C4-2B (cell line): ENCODE data around the gene SNX19.
"Not testable (repeated sequence)": the region's sequence is repeated elsewhere in the genome, so short reads cannot be mapped to it uniquely, and the experiment has no call there.

Experiments used
- H3K27ac ChIP-seq: fragments of 450-650 bp; 2 replicates; pipeline ENCODE4 v1.5.1; 2017
- ZFX ChIP-seq: fragments of 450-650 bp; IDR thresholded peaks from 2 replicates; pipeline ENCODE4 v1.6.1; 2017
- TF ChIP-seq, protein P1 (sequence below): fragments of 450-650 bp; conservative IDR thresholded peaks from 2 replicates; pipeline ENCODE4 v1.5.1; 2017; ENCODE audit warnings: mild to moderate bottlenecking

The SNX19 gene

DNA sequence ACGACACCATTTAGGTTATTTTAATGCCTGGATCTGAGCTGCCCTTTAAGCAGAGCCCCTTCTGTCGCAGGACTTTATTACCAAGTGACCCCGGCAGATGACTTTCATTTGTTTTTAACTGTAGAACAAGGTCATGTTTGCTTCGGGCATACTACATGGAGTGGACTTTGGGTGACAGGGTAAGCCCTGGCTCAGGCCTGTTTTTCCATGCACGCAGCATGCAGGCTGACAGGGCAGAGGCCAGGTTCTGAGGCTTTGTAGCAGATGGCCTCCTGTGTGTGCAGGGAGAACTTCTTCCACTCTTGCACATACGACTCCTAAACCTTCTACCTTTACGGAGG, 50.5 kb downstream of the SNX19 start:
- no peak overlapping the region for H3K27ac ChIP-seq
- TF ChIP-seq, protein P1, sequence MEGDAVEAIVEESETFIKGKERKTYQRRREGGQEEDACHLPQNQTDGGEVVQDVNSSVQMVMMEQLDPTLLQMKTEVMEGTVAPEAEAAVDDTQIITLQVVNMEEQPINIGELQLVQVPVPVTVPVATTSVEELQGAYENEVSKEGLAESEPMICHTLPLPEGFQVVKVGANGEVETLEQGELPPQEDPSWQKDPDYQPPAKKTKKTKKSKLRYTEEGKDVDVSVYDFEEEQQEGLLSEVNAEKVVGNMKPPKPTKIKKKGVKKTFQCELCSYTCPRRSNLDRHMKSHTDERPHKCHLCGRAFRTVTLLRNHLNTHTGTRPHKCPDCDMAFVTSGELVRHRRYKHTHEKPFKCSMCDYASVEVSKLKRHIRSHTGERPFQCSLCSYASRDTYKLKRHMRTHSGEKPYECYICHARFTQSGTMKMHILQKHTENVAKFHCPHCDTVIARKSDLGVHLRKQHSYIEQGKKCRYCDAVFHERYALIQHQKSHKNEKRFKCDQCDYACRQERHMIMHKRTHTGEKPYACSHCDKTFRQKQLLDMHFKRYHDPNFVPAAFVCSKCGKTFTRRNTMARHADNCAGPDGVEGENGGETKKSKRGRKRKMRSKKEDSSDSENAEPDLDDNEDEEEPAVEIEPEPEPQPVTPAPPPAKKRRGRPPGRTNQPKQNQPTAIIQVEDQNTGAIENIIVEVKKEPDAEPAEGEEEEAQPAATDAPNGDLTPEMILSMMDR, result no peak
- TF ChIP-seq ZFX, result no peak

- TF ChIP-seq, protein P1, result no peak
- TF ChIP-seq ZFX, result no peak
- H3K27ac ChIP-seq, result no peak overlapping the region
Measured at GRCh38 chr11:130865091-130865773, 51.0 kb downstream of the SNX19 start.

DNA sequence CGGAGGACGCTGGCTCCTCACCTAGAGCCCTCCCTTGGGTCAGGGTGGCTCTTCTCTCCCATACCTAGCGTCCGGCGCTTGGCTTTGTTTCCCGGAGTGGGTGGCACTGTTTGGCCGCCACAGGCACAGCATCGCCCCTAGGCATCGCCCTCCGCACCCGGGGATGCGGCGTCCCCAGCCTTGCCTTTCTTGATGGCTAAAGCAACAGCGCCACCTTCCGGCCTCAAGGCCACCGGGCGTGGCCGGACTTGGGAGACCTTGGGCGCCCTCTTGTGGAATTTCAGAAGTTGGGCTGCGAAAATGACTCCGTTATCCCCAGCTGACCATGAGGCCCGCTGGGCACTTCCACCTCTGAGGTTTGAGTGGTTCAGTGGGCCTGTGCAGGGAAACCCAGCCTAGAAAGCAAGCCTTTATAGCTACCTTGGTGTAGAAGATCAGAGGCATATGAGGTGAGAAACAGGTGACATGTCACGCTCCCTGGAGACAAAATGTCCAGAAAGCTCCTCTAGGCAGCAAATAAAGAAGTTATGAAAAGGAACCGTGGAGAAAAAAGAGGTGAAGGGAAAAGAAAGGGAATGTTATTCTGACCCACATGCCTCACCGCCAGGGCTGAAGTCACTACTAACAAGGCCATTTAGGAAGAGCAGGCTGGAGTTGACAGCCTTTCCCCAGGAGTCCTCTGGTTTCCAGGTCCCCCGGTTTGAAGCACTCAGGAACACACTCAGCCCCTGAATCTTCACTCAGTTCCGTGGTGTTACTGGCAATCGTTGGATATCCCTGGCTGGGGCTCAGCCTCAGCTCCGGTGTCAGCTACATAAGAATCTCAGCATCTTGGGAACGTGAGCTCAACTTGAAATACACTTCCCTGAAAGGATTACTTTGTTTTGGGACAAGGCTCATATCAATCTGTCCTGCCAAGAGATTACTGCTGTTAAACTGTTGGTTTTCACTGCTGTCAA, 54.1 kb downstream of the SNX19 start:
- H3K27ac ChIP-seq, result no peak overlapping the region
- TF ChIP-seq ZFX, result no peak
- TF ChIP-seq, protein P1, result peak; percentile 100

DNA sequence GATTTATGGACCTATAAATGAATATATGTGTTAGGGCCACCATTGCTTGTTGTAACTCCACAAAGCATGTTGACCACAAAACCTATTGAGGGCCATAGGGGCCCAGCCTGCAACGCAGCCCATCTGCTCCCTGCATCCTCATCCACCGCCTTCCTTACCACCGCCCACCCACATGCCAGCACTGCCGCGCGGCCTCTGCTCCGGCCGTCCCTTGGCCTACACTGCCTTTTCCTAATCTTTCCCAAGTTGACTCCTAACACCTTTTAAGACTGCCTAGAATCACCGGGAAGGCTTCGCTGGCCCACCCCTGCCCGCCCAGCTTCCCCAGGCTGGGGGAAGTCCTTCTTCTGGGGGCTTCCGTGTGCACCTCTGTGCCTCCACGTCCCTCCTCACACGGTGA, 55.0 kb downstream of the SNX19 start:
- no peak overlapping the region for H3K27ac ChIP-seq
- TF ChIP-seq, protein P1, result no peak
- TF ChIP-seq ZFX, result no peak

DNA sequence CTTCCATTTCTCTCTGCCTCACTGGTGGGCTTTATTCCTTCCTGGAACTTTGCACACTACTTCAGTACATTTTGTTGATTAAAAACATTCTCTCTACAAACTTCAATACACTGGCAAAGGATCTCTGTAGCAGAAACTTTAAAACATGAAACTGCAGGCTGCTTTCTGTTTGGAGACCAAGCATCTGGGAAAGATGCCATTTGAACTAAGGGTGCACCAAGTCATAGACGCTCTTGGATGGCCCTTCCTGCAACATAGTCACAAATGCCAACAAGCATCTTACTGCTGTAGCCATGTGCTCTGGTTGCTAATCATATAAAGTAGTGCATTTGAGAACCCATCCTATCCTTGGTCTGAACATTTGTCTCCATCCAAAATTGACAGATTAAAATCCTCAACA, 56.4 kb downstream of the SNX19 start:
- H3K27ac ChIP-seq, result no peak overlapping the region
- TF ChIP-seq, protein P1, result no peak
- TF ChIP-seq ZFX, result no peak

- H3K27ac ChIP-seq, result no peak overlapping the region
- no peak for TF ChIP-seq ZFX
- TF ChIP-seq, protein P1, result no peak
Measured at GRCh38 chr11:130858215-130858614, 58.1 kb downstream of the SNX19 start.

- H3K27ac ChIP-seq, result not testable (repeated sequence)
Measured at GRCh38 chr11:130855707-130856106, 60.6 kb downstream of the SNX19 start.
